Liver (tissue), 9 donors: ENCODE measurements around the gene FAM83D. TPM values are rescaled to one million over a fixed set of nuclear protein-coding genes. Genes with fewer than 3 reads are reported as not detected.

Experiments
- DNase-seq: peaks from one replicate; pipeline ENCODE4 v3.0.0-alpha.2; 2017; ENCODE audit warnings: low spot score
- H3K27ac ChIP-seq, 2 donors: one replicate each; pipeline ENCODE4 v1.7.0; 2013; ENCODE audit warnings: inconsistent platforms in 2 of 2, low read length in 2 of 2, control low read depth in 1 of 2, low read depth in 1 of 2, mild to moderate bottlenecking in 1 of 2
- H3K27me3 ChIP-seq, 4 donors: one replicate each; pipeline versions ENCODE4 v1.6.1 to v1.7.0; 2013; ENCODE audit warnings: low read length in 3 of 4, inconsistent platforms in 1 of 4, mild to moderate bottlenecking in 1 of 4, moderate library complexity in 1 of 4; ENCODE audit not compliant: control insufficient read depth in 4 of 4, insufficient read depth in 4 of 4
- H3K36me3 ChIP-seq, 4 donors: one replicate each; pipeline versions ENCODE4 v1.6.1 to v1.7.0; 2013; ENCODE audit warnings: low read length in 3 of 4, mild to moderate bottlenecking in 3 of 4, low read depth in 1 of 4, moderate library complexity in 1 of 4; ENCODE audit not compliant: control insufficient read depth in 4 of 4, insufficient read depth in 3 of 4
- H3K4me1 ChIP-seq, 4 donors: one replicate each; pipeline versions ENCODE4 v1.6.1 to v1.7.0; 2013; ENCODE audit warnings: low read length in 3 of 4, mild to moderate bottlenecking in 3 of 4, moderate library complexity in 1 of 4; ENCODE audit not compliant: control insufficient read depth in 4 of 4, insufficient read depth in 4 of 4
- H3K4me3 ChIP-seq, 3 donors: one replicate each; pipeline versions ENCODE4 v1.6.1 to v1.7.0; 2013; ENCODE audit warnings: low read length in 3 of 3, control low read depth in 1 of 3, low read depth in 1 of 3, mild to moderate bottlenecking in 1 of 3
- H3K9ac ChIP-seq, 2 donors: one replicate each; pipeline ENCODE4 v1.7.0; 2013; ENCODE audit warnings: low read length in 2 of 2, mild to moderate bottlenecking in 2 of 2, moderate library complexity in 2 of 2, control low read depth in 1 of 2, low read depth in 1 of 2
- H3K9me3 ChIP-seq, 4 donors: one replicate each; pipeline versions ENCODE4 v1.6.1 to v1.7.0; 2013; ENCODE audit warnings: low read length in 3 of 4; ENCODE audit not compliant: control insufficient read depth in 4 of 4
- ATF3 ChIP-seq: IDR thresholded peaks from 2 replicates; pipeline ENCODE4 v1.6.1; 2016; ENCODE audit warnings: antibody characterized with exemption
- CTCF ChIP-seq: fragments of 150-350 bp; IDR thresholded peaks from 2 replicates; pipeline ENCODE4 v1.5.1; 2017; ENCODE audit warnings: improper control_type of control experiment, low read depth, low read length; ENCODE audit not compliant: missing input control
- EGR1 ChIP-seq, 2 donors: IDR thresholded peaks; 2 replicates each; pipeline ENCODE4 v1.6.1; 2016 to 2018; ENCODE audit warnings: antibody characterized with exemption in 2 of 2, low read depth in 2 of 2
- FOXA1 ChIP-seq: IDR thresholded peaks from 2 replicates; pipeline ENCODE4 v1.6.1; 2016; ENCODE audit warnings: antibody characterized with exemption
- HNF4A ChIP-seq, 2 donors: conservative IDR thresholded peaks; 2 replicates each; pipeline ENCODE4 v1.6.1; 2016; ENCODE audit warnings: antibody characterized with exemption in 2 of 2, mild to moderate bottlenecking in 2 of 2
- HNF4G ChIP-seq: IDR thresholded peaks from 2 replicates; pipeline ENCODE4 v1.6.1; 2016; ENCODE audit warnings: antibody characterized with exemption
- MAX ChIP-seq: IDR thresholded peaks from 2 replicates; pipeline ENCODE4 v1.6.1; 2016; ENCODE audit warnings: antibody characterized with exemption
- NR2F2 ChIP-seq: IDR thresholded peaks from 2 replicates; pipeline ENCODE4 v1.6.1; 2016; ENCODE audit warnings: antibody characterized with exemption
- RXRA ChIP-seq, 2 donors: IDR thresholded peaks; 2 replicates each; pipeline ENCODE4 v1.6.1; 2017 to 2018; ENCODE audit warnings: antibody characterized with exemption in 2 of 2, mild to moderate bottlenecking in 1 of 2
- SP1 ChIP-seq: IDR thresholded peaks from 2 replicates; pipeline ENCODE4 v1.6.1; 2018; ENCODE audit warnings: antibody characterized with exemption, mild to moderate bottlenecking
- YY1 ChIP-seq: IDR thresholded peaks from 2 replicates; pipeline ENCODE4 v1.6.1; 2016; ENCODE audit warnings: antibody characterized with exemption, mild to moderate bottlenecking
- WGBS: extraction: QIAGEN DNeasy Blood & Tissue Kit; methylation state at CpG from one replicate; pipeline ENCODE4 v1.1.7; 2013; 5-methylcytosine and 5-hydroxymethylcytosine counted together
- polyA plus RNA-seq, 2 donors: library from polyadenylated mRNA; stranded (reverse) in 1 of 2; unstranded in 1 of 2; fragments of 200-250 nt in 1 of 2; fragments of >200 nt in 1 of 2; fragmentation: Nextera tagmentation in 1 of 2; extraction: Ambion mirVana in 1 of 2; gene quantifications; one replicate each; pipeline versions ENCODE4 v1.2.1 to v1.2.3, GENCODE V29; 2013 to 2015
- total RNA-seq, 2 donors: library from RNA; depleted of rRNA; stranded (reverse); fragments of >200 nt; gene quantifications; one replicate each; pipeline ENCODE4 v1.2.3, GENCODE V29; 2014
- TF ChIP-seq, protein P1 (sequence below): IDR thresholded peaks from 2 replicates; pipeline ENCODE4 v1.6.1; 2016; ENCODE audit warnings: antibody characterized with exemption
- TF ChIP-seq, protein P2 (sequence below): IDR thresholded peaks from 2 replicates; pipeline ENCODE4 v1.6.1; 2016; ENCODE audit warnings: antibody characterized with exemption, mild to moderate bottlenecking
- donor health status: healthy.
- donor health status: healthy.
- donor health status: healthy.
- donor health status: healthy.
- donor health status: healthy.

The FAM83D gene
- total and polyA plus RNA-seq, 4 donors = 1.1 to 28.2 (median 2.7) TPM

- peaks cover 0 to 3% (median under 1%) of the 10 kb centered on the region in 4 donors for H3K36me3 ChIP-seq
- no peak overlapping the region for H3K9ac ChIP-seq
- H3K27ac ChIP-seq = no peak overlapping the region
- H3K27me3 ChIP-seq = no peaks in the 10 kb centered on the region
- WGBS = 94% methylated on average over 3 of the region's 3 CpGs
- no peaks in the 10 kb centered on the region for H3K9me3 ChIP-seq
- TF ChIP-seq YY1 (no peak), RXRA (IDR thresholded peaks at IDR 0.05) (no peak), SP1 (no peak), MAX (no peak), ATF3 (no peak), NR2F2 (no peak), HNF4A (conservative IDR thresholded peaks at IDR 0.05) (no peak)
- TF ChIP-seq, protein P1, sequence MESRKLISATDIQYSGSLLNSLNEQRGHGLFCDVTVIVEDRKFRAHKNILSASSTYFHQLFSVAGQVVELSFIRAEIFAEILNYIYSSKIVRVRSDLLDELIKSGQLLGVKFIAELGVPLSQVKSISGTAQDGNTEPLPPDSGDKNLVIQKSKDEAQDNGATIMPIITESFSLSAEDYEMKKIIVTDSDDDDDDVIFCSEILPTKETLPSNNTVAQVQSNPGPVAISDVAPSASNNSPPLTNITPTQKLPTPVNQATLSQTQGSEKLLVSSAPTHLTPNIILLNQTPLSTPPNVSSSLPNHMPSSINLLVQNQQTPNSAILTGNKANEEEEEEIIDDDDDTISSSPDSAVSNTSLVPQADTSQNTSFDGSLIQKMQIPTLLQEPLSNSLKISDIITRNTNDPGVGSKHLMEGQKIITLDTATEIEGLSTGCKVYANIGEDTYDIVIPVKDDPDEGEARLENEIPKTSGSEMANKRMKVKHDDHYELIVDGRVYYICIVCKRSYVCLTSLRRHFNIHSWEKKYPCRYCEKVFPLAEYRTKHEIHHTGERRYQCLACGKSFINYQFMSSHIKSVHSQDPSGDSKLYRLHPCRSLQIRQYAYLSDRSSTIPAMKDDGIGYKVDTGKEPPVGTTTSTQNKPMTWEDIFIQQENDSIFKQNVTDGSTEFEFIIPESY = no peak
- TF ChIP-seq, protein P2, sequence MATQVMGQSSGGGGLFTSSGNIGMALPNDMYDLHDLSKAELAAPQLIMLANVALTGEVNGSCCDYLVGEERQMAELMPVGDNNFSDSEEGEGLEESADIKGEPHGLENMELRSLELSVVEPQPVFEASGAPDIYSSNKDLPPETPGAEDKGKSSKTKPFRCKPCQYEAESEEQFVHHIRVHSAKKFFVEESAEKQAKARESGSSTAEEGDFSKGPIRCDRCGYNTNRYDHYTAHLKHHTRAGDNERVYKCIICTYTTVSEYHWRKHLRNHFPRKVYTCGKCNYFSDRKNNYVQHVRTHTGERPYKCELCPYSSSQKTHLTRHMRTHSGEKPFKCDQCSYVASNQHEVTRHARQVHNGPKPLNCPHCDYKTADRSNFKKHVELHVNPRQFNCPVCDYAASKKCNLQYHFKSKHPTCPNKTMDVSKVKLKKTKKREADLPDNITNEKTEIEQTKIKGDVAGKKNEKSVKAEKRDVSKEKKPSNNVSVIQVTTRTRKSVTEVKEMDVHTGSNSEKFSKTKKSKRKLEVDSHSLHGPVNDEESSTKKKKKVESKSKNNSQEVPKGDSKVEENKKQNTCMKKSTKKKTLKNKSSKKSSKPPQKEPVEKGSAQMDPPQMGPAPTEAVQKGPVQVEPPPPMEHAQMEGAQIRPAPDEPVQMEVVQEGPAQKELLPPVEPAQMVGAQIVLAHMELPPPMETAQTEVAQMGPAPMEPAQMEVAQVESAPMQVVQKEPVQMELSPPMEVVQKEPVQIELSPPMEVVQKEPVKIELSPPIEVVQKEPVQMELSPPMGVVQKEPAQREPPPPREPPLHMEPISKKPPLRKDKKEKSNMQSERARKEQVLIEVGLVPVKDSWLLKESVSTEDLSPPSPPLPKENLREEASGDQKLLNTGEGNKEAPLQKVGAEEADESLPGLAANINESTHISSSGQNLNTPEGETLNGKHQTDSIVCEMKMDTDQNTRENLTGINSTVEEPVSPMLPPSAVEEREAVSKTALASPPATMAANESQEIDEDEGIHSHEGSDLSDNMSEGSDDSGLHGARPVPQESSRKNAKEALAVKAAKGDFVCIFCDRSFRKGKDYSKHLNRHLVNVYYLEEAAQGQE = no peak
- no peaks in the 10 kb centered on the region for H3K4me1 ChIP-seq
- no peak overlapping the region for H3K4me3 ChIP-seq
- DNase-seq = no peak
Observed at GRCh38 chr20:38946836-38947235, 20.6 kb downstream of the FAM83D start.

DNA sequence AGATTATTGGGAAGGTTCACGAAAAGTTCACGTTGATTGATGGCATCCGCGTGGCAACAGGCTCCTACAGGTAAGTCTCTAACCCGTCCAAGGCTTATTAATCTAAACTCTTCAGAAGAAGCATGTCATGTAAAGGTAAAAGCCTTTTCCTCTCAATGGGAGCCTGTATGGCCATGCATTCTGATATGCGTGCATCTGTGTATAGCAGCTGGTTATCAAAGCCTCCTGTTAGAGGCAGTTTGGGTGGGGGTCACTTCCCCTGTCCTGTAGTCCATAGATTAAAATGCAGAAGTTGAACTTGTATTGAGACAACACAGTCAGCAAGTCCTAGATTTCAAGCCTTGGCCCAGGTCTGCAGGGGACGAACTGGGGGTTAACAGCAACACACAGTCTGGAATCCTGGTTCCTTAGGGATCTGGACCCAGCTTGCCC lies 21.7 kb downstream of the FAM83D start:
- peaks cover 0 to 3% (median under 1%) of the 10 kb centered on the region in 4 donors for H3K36me3 ChIP-seq
- no peak overlapping the region for H3K4me3 ChIP-seq
- no peaks in the 10 kb centered on the region for H3K4me1 ChIP-seq
- H3K9me3 ChIP-seq = no peaks in the 10 kb centered on the region
- 87% methylated on average over 7 of the region's 7 CpGs for WGBS
- no peak overlapping the region for H3K9ac ChIP-seq
- no peak overlapping the region for H3K27ac ChIP-seq
- H3K27me3 ChIP-seq = no peaks in the 10 kb centered on the region
- TF ChIP-seq HNF4A (conservative IDR thresholded peaks at IDR 0.05) = no peak
- TF ChIP-seq FOXA1 = no peak
- TF ChIP-seq, protein P2 = no peak
- TF ChIP-seq YY1 = no peak
- TF ChIP-seq EGR1 (IDR thresholded peaks at IDR 0.05; ENCODE audit: low read depth in 2 of 2) = no peak
- TF ChIP-seq CTCF = no peak
- TF ChIP-seq HNF4G = no peak
- no peak for TF ChIP-seq RXRA (IDR thresholded peaks at IDR 0.05)
- DNase-seq = peak; percentile 53
